ENCODE measurements around the gene ZNF232. TPM values are rescaled to one million over a fixed set of nuclear protein-coding genes. Genes with fewer than 3 reads are reported as not detected.
"Not testable (repeated sequence)": the region's sequence is repeated elsewhere in the genome, so short reads cannot be mapped to it uniquely, and the experiment has no call there.

The ZNF232 gene
- polyA plus RNA-seq (ENCODE audit: insufficient read length in 4 of 4): 10 to 100 TPM; 14.2 to 41.1 (median 22.0) TPM

- DNase-seq (ENCODE audit: low read depth in 4 of 4, low spot score in 3 of 4): peak; percentile 80 to 92 (median 90)
These were observed at the start of gene ZNF232 for GRCh38 chr17:5111402-5112204. ZNF232 (minus strand) TSS chr17:5111878; CDS start chr17:5111822, 56 bp downstream.

- DNase-seq (ENCODE audit: low read depth in 4 of 4, low spot score in 3 of 4): not testable (repeated sequence)
These were observed 49.0 kb upstream of the ZNF232 start for GRCh38 chr17:5160702-5161101.

- not testable (repeated sequence) for DNase-seq (ENCODE audit: low read depth in 4 of 4, low spot score in 3 of 4)
These were observed 34.4 kb upstream of the ZNF232 start for GRCh38 chr17:5146122-5146521.

- DNase-seq (ENCODE audit: low read depth in 4 of 4, low spot score in 3 of 4): not testable (repeated sequence)
These were observed 31.2 kb upstream of the ZNF232 start for GRCh38 chr17:5142877-5143276.

GRCh38 chr17:5139458-5139732, 27.7 kb upstream of the ZNF232 start:
- DNase-seq (ENCODE audit: low read depth in 4 of 4, low spot score in 3 of 4): no peak

- no peak for DNase-seq (ENCODE audit: low read depth in 4 of 4, low spot score in 3 of 4)
These were observed 27.2 kb upstream of the ZNF232 start for GRCh38 chr17:5138616-5139457.

- not testable (repeated sequence) for DNase-seq (ENCODE audit: low read depth in 4 of 4, low spot score in 3 of 4)
These were observed 26.5 kb upstream of the ZNF232 start for GRCh38 chr17:5138198-5138544.

- DNase-seq (ENCODE audit: low read depth in 4 of 4, low spot score in 3 of 4): not testable (repeated sequence)
These were observed 26.0 kb upstream of the ZNF232 start for GRCh38 chr17:5137511-5138197.

- not testable (repeated sequence) for DNase-seq (ENCODE audit: low read depth in 4 of 4, low spot score in 3 of 4)
These were observed 25.1 kb upstream of the ZNF232 start for GRCh38 chr17:5136580-5137412.

- no peak for DNase-seq (ENCODE audit: low read depth in 4 of 4, low spot score in 3 of 4)
These were observed 24.3 kb upstream of the ZNF232 start for GRCh38 chr17:5135726-5136579.

GRCh38 chr17:5135131-5135712, 23.5 kb upstream of the ZNF232 start:
- not testable (repeated sequence) for DNase-seq (ENCODE audit: low read depth in 4 of 4, low spot score in 3 of 4)

- not testable (repeated sequence) for DNase-seq (ENCODE audit: low read depth in 4 of 4, low spot score in 3 of 4)
These were observed 22.9 kb upstream of the ZNF232 start for GRCh38 chr17:5134571-5134970.

- not testable (repeated sequence) for DNase-seq (ENCODE audit: low read depth in 4 of 4, low spot score in 3 of 4)
These were observed 22.3 kb upstream of the ZNF232 start for GRCh38 chr17:5133961-5134360.

- DNase-seq (ENCODE audit: low read depth in 4 of 4, low spot score in 3 of 4): no peak
These were observed 21.6 kb upstream of the ZNF232 start for GRCh38 chr17:5133311-5133710.

- not testable (repeated sequence) for DNase-seq (ENCODE audit: low read depth in 4 of 4, low spot score in 3 of 4)
These were observed 21.0 kb upstream of the ZNF232 start for GRCh38 chr17:5132503-5133225.

GRCh38 chr17:5131799-5132502, 20.3 kb upstream of the ZNF232 start:
- DNase-seq (ENCODE audit: low read depth in 4 of 4, low spot score in 3 of 4): not testable (repeated sequence)

GRCh38 chr17:5131146-5131715, 19.6 kb upstream of the ZNF232 start:
- no peak for DNase-seq (ENCODE audit: low read depth in 4 of 4, low spot score in 3 of 4)
